Progenitor cell of endocrine pancreas (in vitro differentiated cells): ENCODE results near the gene FADS1. TPM values are rescaled to one million over a fixed set of nuclear protein-coding genes. Genes with fewer than 3 reads are reported as not detected.

Experiments used
- DNase-seq: peaks from one replicate; pipeline ENCODE4 v3.0.0; 2021; ENCODE audit warnings: low spot score; ENCODE audit not compliant: unreplicated experiment
- H3K27ac Mint-ChIP-seq: 2 replicates; pipeline ENCODE4 v1.8.0; 2021; ENCODE audit warnings: mild to moderate bottlenecking, moderate library complexity, mixed read lengths
- H3K27me3 Mint-ChIP-seq: 2 replicates; pipeline ENCODE4 v1.8.0; 2021; ENCODE audit warnings: mixed read lengths
- H3K36me3 Mint-ChIP-seq: 2 replicates; pipeline ENCODE4 v1.8.0; 2022; ENCODE audit warnings: mixed read lengths; ENCODE audit not compliant: insufficient read depth
- H3K4me1 Mint-ChIP-seq: 2 replicates; pipeline ENCODE4 v1.8.0; 2021; ENCODE audit warnings: low read depth, mixed read lengths
- H3K4me3 Mint-ChIP-seq: 2 replicates; pipeline ENCODE4 v1.8.0; 2021; ENCODE audit warnings: low read depth, mild to moderate bottlenecking, moderate library complexity, mixed read lengths
- H3K9me3 Mint-ChIP-seq: 2 replicates; pipeline ENCODE4 v1.8.0; 2021; ENCODE audit warnings: low read depth, mixed read lengths
- CTCF ChIP-seq: fragments of 200-600 bp; sonication (generic); IDR thresholded peaks from one replicate; pipeline ENCODE4 v1.5.0; 2021; ENCODE audit warnings: antibody characterized with exemption, mild to moderate bottlenecking; ENCODE audit not compliant: unreplicated experiment
- total RNA-seq: library from RNA; stranded (reverse); gene quantifications from 2 replicates; pipeline ENCODE4 v1.2.1, GENCODE V29; 2021

The FADS1 gene
- total RNA-seq, 1 donor from 2014 or later: 114 TPM

GRCh38 chr11:61838501-61838900 lies 21.7 kb upstream of the FADS1 start:
- no peak for DNase-seq
- H3K4me1 Mint-ChIP-seq: peaks cover 9% of the 10 kb centered on the region
- no peaks in the 10 kb centered on the region for H3K27me3 Mint-ChIP-seq
- H3K9me3 Mint-ChIP-seq: no peaks in the 10 kb centered on the region
- H3K27ac Mint-ChIP-seq: no peak overlapping the region
- no peak overlapping the region for H3K4me3 Mint-ChIP-seq
- peaks cover 35% of the 10 kb centered on the region for H3K36me3 Mint-ChIP-seq
- no peak for TF ChIP-seq CTCF

- DNase-seq: no peak
- no peaks in the 10 kb centered on the region for H3K27me3 Mint-ChIP-seq
- H3K36me3 Mint-ChIP-seq: peaks cover 36% of the 10 kb centered on the region
- peaks cover 15% of the 10 kb centered on the region for H3K4me1 Mint-ChIP-seq
- no peaks in the 10 kb centered on the region for H3K9me3 Mint-ChIP-seq
- no peak for TF ChIP-seq CTCF
- H3K4me3 Mint-ChIP-seq: no peak overlapping the region
- H3K27ac Mint-ChIP-seq: no peak overlapping the region
These were observed 20.7 kb upstream of the FADS1 start for GRCh38 chr11:61837411-61838005.

- no peaks in the 10 kb centered on the region for H3K27me3 Mint-ChIP-seq
- H3K9me3 Mint-ChIP-seq: no peaks in the 10 kb centered on the region
- DNase-seq: no peak
- peak overlapping the region; percentile 24 for H3K27ac Mint-ChIP-seq
- H3K4me1 Mint-ChIP-seq: peaks cover 23% of the 10 kb centered on the region
- H3K4me3 Mint-ChIP-seq: no peak overlapping the region
- no peak for TF ChIP-seq CTCF
- H3K36me3 Mint-ChIP-seq: peaks cover 31% of the 10 kb centered on the region
These were observed 19.4 kb upstream of the FADS1 start for GRCh38 chr11:61836193-61836592.

- DNase-seq: no peak
- H3K9me3 Mint-ChIP-seq: no peaks in the 10 kb centered on the region
- H3K27ac Mint-ChIP-seq: peak overlapping the region; percentile 80
- peaks cover 35% of the 10 kb centered on the region for H3K4me1 Mint-ChIP-seq
- no peak overlapping the region for H3K4me3 Mint-ChIP-seq
- no peak for TF ChIP-seq CTCF
- H3K36me3 Mint-ChIP-seq: peaks cover 18% of the 10 kb centered on the region
- H3K27me3 Mint-ChIP-seq: no peaks in the 10 kb centered on the region
These were observed 17.7 kb upstream of the FADS1 start for GRCh38 chr11:61834278-61835048.

- H3K4me1 Mint-ChIP-seq: peaks cover 37% of the 10 kb centered on the region
- H3K27ac Mint-ChIP-seq: peak overlapping the region; percentile 80
- DNase-seq: no peak
- TF ChIP-seq CTCF: no peak
- no peak overlapping the region for H3K4me3 Mint-ChIP-seq
- H3K9me3 Mint-ChIP-seq: no peaks in the 10 kb centered on the region
- H3K36me3 Mint-ChIP-seq: peaks cover 15% of the 10 kb centered on the region
- no peaks in the 10 kb centered on the region for H3K27me3 Mint-ChIP-seq
These were observed 17.1 kb upstream of the FADS1 start for GRCh38 chr11:61833926-61834277.
